ENCODE results near the gene PASK.
"Not testable (repeated sequence)": the region's sequence is repeated elsewhere in the genome, so short reads cannot be mapped to it uniquely, and the experiment has no call there.

Gene PASK

DNA sequence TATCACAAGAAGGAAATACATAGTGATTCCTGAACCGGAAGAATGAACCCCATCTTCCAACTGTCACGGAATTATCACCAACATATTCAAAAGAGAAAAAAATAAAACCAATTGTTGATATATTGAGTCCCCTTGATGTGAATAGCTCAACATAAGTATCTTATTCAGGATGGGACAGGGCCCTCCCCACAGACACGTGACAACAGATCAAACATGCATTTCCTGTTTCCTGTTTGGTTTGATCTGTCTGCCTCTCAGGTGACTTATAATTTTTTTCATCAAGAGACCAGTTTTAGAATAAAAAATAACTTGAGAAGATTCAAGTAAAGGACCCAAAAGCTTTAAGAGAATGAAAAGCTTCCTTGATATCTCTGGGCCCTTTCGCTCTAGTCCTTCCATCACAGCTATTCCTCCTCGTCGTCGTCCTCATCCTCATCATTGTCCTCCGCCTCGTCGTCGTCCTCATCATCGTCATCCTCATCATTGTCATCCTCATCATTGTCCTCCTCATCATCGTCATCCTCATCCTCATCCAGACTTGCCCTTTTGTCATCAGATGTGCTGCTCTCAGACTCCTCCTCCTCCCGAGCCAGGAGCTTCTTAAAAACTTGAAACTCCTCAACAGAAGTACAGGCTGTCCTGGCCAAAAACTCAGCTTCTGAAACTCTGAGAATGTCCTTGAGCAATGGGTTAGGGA lies 53.5 kb downstream of the PASK start:
- TF ChIP-seq, protein P1, sequence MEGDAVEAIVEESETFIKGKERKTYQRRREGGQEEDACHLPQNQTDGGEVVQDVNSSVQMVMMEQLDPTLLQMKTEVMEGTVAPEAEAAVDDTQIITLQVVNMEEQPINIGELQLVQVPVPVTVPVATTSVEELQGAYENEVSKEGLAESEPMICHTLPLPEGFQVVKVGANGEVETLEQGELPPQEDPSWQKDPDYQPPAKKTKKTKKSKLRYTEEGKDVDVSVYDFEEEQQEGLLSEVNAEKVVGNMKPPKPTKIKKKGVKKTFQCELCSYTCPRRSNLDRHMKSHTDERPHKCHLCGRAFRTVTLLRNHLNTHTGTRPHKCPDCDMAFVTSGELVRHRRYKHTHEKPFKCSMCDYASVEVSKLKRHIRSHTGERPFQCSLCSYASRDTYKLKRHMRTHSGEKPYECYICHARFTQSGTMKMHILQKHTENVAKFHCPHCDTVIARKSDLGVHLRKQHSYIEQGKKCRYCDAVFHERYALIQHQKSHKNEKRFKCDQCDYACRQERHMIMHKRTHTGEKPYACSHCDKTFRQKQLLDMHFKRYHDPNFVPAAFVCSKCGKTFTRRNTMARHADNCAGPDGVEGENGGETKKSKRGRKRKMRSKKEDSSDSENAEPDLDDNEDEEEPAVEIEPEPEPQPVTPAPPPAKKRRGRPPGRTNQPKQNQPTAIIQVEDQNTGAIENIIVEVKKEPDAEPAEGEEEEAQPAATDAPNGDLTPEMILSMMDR (IDR thresholded peaks at IDR 0.05; ENCODE audit: borderline replicate concordance, insufficient read depth, low read depth, low read length) = no peak

DNA sequence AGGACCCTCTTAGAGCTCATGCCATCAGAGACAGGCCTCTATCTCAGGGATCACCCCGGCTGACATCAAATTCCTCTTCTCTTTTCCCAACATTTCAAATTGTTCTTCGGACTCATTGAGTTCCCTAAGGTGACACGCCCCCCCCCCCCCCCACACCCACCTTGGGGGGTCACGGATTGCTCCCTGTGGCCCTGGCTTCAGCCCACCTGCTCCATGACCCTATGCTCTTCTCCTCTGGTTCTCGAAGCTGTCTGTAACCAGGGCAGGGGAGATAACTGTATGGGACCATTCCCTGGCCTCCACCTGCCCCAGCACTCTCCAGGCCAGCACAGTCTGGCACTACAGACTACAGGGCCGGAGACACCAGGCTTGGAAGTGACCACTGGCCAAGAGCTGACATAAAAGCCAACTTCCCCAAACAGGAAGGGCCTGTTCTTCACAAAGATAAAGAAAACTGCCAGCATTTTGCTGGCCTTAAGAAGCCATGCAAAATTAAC lies 54.3 kb downstream of the PASK start:
- no peak overlapping the region for H3K4me3 ChIP-seq (ENCODE audit: low read depth, low read length)
- TF ChIP-seq, protein P1 (IDR thresholded peaks at IDR 0.05; ENCODE audit: borderline replicate concordance, insufficient read depth, low read depth, low read length) = no peak

More for the DNA sequence above, 53.5 kb downstream of the PASK start:
- H3K4me3 ChIP-seq (ENCODE audit: low read depth, low read length) = no peak overlapping the region

DNA sequence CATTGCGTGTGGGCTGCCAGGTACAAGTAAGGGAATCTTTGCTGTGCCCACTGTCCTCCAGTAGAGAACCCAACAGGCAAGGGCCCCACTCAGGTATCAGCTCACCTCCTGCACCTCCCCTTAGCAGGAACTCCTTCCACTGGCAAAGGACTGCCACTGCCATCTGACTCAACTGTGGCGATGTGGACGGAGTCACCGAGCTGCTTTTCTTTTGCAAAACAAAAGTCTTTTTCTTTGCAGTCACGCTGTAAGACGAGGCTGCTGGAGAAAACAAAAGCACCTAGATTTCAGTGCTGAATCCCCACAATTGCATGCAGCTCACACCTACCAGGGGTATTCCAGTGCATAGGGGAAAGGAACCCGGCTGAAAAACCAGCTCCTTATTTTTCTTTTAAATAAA lies 55.1 kb downstream of the PASK start:
- no peak overlapping the region for H3K4me3 ChIP-seq (ENCODE audit: low read depth, low read length)
- TF ChIP-seq, protein P1 (IDR thresholded peaks at IDR 0.05; ENCODE audit: borderline replicate concordance, insufficient read depth, low read depth, low read length) = no peak

DNA sequence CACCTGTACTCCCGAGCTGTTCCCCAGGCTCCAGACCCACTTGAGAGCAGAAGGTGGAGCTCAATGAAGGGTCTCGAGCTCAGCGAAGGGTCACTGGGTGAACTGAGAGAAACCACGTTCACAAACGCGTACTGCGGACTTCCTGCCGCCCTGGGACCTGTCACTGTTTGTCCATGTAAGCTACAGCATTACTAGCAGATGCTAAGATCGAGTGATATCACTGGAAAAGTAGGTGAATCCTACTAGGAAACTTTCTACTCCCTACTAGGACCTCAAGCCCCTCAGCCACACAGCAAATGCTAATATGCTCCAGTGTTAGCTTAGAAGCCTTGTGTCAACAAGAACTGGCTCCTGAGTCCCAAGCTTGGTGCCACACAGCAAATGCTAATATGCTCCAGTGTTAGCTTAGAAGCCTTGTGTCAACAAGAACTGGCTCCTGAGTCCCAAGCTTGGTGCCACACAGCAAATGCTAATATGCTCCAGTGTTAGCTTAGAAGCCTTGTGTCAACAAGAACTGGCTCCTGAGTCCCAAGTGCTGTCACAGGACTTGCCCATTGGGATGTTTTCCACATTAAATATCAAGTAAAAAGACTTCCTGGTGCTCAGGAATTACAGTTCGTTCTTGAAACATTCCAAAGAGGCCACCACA lies 56.0 kb downstream of the PASK start:
- H3K4me3 ChIP-seq (ENCODE audit: low read depth, low read length) = not testable (repeated sequence)

DNA sequence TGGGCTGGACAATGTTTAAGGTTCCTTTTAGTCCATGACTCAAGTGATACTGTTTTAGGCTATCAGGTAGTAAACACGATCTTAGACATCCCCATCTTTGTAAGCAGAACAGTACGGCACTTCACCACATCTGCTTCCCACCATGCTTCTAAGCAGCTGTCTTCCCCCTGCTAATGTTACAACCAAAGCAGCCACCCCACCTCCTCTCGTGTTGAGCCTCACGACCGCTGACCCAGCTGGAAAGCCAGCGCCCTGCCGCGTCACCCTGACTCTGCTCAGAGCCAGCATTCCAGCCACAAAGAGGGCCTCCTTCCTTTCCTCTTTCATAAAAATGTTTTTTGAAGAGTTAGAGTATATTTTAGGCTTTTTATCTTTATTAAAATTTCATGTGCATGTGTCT lies 56.6 kb downstream of the PASK start:
- no peak overlapping the region for H3K4me3 ChIP-seq (ENCODE audit: low read depth, low read length)
- TF ChIP-seq, protein P1 (IDR thresholded peaks at IDR 0.05; ENCODE audit: borderline replicate concordance, insufficient read depth, low read depth, low read length) = no peak

DNA sequence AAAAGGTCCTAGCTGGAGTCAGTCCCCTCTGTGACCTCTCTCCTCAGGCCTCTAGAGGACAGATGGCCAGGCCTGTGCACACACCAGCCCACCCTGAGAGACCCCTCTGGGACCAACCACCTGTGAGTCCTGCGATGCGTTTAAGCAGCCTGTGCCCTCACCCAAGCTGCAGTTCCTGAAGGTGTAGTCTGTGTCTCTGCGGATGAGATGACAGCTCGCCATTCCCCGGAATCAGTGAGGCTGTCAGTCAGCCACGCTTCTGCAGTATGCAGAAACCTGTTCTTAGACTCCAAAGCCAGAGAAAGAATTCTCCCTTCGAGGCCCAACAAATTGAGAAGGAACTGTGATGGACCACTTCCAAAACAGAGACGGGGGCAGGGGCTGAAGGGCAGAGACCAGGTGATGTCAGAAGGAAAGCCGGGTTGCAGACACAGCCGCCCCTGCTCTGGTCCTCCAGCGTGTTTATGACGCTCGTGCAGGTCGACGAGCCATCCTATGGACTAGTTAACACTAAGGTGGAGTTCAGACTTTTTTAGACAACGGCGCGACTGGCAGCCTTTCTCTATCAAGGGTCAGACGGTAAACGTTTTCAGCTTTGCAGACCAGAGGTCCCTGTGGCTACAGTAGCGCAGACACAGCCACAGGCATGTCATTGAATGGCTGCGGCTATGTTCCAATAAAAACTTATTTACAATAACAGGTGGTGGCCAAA lies 57.4 kb downstream of the PASK start:
- TF ChIP-seq, protein P1 (IDR thresholded peaks at IDR 0.05; ENCODE audit: borderline replicate concordance, insufficient read depth, low read depth, low read length) = no peak
- H3K4me3 ChIP-seq (ENCODE audit: low read depth, low read length) = no peak overlapping the region

DNA sequence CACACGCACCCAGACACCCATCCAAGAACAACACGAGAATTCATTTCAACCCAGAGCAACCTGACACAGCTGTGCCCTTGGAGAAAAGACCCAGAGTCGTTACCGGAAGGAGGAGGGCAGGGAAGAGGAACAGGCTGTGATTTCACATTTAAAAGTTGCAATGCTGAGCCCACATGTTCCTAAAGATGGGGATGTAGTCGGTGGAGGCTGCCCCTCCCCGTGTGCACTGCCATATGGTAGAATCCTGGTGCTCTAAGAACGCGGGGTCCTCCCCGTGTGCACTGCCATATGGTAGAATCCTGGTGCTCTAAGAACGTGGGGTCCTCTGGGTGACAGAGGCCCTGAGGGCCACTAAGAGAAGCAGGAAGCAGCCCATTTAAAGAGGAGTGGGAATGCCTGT lies 58.1 kb downstream of the PASK start:
- TF ChIP-seq, protein P1 (IDR thresholded peaks at IDR 0.05; ENCODE audit: borderline replicate concordance, insufficient read depth, low read depth, low read length) = no peak

More for the DNA sequence above, 58.1 kb downstream of the PASK start:
- H3K4me3 ChIP-seq (ENCODE audit: low read depth, low read length) = no peak overlapping the region

Data from GM12875 (cell line).